HG03045 (cell line): ENCODE results near the gene BSDC1.
"Not testable (repeated sequence)": the region's sequence is repeated elsewhere in the genome, so short reads cannot be mapped to it uniquely, and the experiment has no call there.

Source experiments
- ATAC-seq: cut with Tn5 transposase; IDR thresholded peaks from one replicate; pipeline ENCODE4 v1.9.1; 2021; ENCODE audit warnings: mild to moderate bottlenecking, moderate library complexity; ENCODE audit not compliant: unreplicated experiment

The BSDC1 gene, protein sequence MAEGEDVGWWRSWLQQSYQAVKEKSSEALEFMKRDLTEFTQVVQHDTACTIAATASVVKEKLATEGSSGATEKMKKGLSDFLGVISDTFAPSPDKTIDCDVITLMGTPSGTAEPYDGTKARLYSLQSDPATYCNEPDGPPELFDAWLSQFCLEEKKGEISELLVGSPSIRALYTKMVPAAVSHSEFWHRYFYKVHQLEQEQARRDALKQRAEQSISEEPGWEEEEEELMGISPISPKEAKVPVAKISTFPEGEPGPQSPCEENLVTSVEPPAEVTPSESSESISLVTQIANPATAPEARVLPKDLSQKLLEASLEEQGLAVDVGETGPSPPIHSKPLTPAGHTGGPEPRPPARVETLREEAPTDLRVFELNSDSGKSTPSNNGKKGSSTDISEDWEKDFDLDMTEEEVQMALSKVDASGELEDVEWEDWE

DNA sequence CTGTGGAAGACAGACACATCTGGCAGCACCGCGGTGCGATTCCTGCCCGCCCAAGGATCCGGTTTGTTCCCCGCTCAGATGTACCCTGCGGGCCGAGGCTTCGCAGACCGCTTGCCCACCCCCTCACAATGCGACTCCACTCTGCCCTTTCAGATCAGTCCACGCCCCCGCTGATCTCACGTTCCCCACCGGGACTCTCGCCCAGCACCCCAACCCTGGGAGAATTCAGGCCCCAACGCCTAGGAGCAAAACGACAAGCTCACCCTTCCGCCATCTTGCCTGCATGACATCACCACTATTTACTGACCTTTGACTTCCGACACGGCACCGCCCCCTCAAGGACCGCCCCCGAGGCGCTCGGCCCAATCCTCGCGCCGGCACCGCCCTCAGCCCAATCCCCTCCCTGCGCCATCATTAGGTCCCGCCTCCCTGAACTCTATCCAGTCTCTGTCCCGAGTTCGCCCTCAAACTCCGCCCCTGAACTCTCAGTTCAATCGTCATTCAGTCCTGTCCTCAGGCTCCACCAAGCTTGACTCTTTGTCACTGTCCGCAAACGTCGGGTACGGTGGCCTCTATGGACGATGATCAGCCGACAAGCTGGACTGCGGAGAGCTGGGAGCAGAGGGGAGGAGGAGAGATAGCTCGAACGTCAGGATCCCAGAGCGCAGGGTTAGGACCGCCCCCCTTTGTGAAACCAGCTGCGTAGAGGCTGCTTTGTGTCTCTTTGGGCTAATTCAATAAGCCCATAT lies at the start of gene BSDC1:
Gene BSDC1 (minus strand): TSS at position 301 of the 749 bp plus-strand sequence. CDS start 27 bp downstream, at position 274.
- ATAC-seq, result peak; percentile 96

DNA sequence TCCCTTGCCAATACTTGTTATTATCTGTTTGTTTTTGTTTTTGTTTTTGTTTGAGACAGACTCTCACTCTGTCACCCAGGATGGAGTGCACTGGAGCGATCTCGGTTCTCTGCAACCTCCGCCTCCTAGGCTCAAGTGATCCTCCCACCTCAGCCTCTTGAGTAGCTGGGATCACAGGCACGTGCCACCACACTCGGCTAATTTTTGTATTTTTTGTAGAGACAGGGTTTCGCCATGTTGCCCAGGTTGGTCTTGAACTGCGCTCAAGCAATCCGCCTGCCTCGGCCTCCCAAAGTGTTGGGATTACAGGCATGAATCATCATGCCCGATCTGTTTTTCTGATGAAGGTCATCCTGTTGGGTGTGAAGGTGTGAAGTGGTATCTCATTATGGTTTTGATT lies 47.2 kb upstream of the BSDC1 start:
- not testable (repeated sequence) for ATAC-seq

DNA sequence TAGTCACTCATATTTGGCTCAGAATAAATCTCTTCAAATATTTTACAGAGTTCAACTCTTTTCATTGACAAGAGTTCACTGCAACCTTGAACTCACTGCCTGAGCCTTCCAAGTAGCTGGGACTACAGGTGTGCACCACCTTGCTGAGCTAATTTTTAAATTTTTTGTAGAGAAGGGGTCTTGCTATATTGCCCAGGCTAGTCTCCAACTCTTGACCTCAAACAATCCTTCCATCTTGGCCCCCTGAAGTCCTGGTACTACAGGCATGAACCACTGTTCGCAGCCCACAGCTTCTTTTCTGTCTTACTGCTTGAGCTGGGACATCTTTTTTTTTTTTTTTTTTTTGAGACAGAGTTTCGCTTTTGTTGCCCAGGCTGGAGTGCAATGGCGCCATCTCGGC lies 44.5 kb upstream of the BSDC1 start:
- ATAC-seq, result not testable (repeated sequence)

DNA sequence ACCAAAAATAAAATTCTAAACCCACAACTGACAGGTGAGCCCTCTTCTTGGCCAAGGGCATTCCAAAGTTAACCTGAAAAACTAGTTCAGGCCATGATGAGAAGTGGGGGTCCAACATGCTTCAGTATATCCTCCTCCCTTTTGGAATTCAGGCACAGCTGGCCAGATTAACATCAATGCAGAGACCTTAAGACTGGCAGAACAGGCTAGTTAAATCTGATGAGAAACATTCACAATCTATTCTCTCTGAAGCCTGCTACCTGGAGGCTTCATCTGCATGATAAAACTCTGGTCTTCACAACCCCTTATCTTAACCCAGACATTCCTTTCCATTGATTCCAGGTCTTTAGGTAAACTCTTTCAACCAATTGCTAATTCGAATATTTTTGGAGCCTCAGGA lies 43.9 kb upstream of the BSDC1 start:
- ATAC-seq, result no peak

DNA sequence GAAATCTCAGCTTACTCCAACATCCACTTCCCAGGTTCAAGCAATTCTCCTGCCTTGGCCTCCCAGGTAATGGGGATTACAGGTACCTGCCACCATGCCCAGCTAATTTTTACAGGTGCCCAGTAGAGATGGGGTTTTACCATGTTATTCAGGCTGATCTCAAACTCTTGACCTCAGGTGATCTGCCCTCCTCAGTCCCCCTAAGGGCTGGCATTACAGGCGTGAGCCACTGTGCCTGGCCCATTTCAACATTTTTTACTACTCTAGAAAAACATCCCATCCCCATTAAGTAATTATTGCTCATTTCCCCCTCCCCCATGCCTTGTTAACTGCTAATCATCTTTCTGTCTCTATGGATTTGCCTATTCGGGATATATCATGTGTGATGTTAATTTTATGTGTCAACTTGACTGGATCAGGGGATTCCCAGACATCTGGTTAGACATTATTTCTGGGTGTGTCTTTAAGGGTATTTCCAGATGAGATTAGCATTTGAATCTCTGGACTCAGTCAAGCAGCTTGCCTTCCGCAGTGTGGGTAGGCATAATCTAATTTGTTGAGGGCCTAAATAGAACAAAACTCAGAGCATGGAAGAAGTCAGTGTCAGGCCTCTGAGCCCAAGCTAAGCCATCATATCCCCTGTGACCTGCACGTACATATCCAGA lies 37.6 kb upstream of the BSDC1 start:
- no peak for ATAC-seq

DNA sequence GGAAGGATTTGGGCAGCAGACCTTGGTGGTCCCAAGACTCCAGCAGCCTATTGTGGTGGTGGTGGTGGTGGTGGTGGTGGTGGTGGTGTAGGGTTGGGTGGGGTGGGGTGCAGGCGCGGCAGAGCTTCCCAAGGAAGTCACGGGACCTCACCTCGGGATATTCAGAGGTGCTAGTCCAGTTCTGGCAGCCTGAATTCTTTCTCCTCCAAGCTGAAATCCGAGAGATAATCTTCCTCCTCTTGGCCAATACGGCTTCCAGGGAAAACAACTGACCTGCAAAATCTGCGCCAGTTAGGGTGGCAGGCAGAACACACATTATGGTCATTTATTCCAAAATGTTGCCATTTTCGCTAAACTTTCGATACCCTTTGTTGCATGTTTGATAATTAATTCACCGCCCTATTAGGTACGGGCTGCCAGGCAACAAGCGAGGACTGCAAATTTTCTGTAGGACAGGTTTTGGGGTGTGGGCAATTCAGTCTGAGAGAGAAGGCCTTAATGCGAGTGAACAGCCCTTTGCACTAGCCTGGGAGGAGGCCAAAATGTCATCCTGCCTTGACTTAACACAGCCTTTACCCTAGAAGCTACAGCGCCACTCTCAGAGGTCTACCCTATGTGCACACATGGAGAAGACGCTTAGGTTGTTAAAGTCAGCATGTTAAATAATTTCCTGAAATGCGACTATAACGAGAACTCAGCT lies 33.2 kb upstream of the BSDC1 start:
- no peak for ATAC-seq

DNA sequence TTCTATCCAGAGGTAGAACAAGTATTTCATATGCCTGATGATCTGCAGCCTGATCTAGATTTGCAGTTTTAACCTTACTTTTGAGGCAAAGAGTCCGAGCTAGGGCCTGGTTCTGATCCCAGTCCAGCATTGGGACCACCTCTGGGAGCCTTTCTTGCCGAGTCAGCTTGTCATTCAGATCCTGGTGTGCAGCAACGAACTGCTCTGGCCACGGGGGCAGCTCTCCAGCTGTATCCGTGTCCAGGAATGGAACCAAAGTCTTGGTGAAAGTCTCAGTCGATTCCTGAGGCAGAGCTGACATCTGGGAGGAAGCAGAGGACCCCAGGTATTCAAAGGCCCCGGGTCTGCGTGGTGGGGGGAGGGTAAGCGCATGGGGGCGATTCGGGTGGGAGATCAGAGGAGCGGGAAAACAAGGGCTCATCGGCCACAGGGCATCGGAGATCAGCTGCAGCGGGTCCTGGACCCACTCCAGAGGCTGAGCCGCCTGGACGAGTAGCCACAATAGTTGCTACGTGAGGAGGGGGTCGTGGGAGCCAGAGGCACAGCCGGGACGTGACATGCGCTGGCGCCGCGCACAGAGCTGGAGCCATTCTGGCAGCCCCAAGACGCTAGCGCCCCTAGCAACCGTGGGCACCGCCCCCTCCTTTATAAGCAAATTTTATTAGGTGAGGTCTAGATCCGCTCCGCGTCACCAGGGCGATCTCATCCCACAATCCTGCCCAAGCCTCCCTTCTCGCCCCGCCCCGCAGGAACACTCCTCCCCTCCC lies 32.4 kb upstream of the BSDC1 start:
- ATAC-seq, result no peak

DNA sequence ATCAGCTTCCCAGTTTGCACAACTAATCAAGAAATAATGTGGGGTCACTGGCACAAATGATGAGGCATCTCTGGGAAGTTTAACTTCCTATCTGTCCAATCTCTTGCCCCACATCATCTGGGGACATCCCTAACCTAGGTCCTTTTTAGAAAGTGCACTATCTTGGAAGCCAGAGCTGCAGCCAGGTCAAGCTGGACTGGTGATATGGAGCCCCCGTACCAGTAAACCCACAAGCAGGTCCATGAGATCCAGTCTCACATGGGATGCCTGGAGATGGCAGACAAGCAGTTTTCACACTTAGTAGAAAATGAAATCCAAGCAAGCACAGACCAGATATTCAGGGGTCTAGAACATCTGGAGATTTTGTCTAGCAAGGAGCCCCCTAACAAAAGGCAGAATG lies 27.5 kb upstream of the BSDC1 start:
- no peak for ATAC-seq

DNA sequence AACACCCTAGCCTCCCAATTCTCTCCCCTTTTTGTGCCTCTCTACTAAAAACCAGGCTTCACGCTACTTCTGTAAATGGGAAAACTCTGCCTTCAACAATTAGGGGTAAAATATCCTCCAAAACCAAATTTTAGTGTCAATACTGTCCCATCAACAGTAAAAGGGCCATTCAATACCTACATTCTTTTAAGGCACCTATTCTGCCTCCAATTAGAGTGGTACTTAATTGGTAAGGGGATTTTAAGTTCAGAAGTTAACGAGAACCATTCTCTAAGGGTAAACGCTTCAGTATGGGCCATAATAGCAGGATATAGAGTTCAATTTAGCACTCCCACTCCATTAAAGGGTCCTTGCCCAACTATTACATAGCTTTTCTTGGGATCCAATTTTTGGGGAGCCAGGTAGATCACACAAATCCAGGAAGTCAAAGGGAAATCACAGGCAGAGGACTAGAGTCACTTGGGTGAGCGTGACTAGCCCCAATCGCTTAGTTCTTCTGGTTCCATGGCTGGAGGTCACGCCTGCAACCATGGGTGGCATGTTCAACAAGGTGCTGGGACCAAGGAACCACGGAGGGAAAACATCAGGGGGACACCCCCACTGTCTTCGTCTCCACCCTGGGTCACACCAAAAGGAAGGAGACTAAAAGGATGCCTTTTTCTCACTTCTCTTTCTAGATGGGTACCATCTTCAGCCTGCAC lies 20.1 kb upstream of the BSDC1 start:
- no peak for ATAC-seq

DNA sequence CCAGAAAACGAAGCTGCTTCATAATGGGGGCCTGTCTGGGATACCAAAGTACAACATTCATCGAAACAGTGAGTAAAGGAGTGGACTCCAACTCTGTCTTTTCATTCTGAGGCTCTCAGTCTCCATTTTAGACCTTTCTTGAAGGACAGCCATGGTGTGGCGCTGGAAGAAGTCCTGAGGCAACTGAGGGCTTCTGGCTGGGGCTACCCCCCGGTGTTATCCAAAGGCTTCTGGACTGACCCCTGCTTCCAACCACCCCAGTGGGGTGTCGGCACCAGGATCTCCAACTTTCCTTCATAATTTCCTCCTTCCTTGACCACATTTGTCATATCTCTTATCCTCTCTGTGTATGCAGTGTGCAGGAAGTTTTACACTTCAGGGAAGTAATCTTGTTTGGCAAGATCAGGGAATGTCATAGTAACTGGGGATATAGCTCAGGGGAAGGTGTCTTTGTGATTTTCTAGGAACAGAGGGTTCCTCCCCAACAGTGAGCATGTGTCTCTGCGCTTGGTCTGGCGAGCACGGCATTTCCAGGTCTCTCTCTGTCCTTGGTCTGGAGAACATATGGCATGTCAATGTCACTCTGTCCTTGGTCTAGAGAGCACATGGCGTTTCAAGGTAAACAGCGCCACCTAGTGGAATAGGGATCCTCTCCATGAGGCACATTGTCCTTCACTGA lies 19.4 kb upstream of the BSDC1 start:
- no peak for ATAC-seq

DNA sequence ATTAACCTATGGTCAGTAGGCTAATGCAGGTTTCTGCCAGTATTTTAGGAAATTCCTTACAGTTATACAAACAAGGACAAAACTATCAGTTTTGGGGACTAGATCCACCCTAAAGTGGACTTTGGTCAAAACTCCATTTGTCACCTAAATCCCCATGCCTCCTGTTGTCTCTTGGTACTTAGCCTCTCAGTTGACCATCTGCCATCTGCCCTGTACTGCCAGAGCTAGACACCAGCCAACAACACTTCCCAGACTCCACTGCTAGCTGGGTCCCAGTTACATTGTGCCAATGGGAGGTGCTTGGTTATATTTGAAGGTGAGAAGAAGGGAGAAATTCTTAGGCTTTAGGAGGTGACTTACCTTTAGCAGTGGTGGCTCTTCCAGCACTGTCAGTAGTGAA lies 17.0 kb upstream of the BSDC1 start:
- ATAC-seq, result no peak

DNA sequence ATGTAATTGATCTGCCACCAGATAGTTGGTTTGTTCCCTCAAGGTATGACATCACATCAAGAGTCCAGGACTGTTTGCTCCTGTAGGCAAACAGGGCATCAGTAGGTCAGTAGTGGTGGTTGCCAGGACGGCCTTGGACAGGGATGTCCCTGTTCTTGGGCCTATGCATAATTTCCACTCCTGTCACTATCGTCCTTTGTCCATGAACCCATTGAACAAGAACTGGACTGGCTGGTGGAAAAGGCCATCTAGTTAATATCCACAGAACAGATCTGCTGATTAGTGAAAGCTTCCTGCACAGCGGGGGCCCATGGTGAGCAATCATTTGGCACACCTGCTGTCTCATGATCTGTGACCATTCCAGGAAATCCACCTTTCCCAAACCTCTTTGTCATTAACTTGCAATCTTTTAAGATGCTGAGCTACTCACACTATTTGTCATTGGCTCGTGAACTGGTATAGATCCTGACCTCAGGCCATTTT lies 12.4 kb upstream of the BSDC1 start:
- ATAC-seq, result no peak

DNA sequence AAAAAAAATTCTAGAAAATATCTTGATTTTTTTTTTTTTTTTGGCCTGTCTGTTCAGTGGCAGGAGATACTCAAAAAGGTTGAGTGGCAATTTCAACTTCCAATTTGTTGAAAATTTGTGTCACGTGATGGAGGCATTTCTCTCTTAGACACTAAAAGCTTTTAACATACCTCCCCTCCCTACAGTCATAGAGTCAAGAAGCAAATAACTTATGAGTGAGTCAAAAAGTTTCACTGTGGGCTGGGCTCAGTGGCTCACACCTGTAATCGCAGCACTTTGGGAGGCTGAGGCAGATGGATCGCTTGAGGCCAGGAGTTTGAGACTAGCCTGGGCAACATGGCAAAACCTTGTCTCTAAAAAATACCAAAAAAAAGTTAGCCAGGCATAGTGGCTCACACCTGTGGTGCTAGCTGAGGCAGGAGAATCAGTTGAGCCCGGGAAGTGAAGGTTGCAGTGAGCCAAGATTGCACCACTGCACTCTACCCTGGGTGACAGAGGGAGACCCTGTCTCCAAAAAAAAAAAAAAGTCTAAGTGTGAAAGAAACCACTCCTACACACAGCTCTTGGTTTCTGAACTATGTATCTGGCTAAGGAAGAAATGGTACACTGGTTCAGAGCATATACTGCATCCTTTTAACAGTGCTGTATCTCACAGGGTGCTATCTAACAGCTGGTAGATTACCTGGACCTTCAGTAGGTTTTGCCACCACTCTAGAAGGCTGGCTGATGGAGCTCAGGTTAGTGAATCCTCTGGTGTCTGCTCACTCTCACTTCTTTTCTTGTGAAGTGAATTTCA lies 11.6 kb upstream of the BSDC1 start:
- no peak for ATAC-seq

DNA sequence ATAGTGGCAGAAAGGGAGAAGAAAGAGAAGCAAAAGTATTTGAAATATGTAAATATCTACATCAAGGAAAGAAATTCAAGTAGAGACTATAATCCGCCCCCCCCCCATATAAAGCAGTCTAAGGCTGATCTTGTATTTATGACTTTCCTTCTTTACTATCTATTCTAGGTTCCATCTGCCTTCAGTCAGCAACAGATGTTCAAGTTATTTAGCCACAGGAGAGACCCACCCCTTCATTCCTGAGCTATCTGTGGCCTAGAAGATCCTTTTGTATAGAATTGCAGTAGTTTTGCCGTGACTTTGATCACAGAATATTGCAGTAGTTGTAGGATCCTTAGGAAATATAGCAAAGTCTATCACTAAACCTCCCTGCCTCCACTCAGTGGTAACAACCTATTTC lies 10.7 kb upstream of the BSDC1 start:
- no peak for ATAC-seq

DNA sequence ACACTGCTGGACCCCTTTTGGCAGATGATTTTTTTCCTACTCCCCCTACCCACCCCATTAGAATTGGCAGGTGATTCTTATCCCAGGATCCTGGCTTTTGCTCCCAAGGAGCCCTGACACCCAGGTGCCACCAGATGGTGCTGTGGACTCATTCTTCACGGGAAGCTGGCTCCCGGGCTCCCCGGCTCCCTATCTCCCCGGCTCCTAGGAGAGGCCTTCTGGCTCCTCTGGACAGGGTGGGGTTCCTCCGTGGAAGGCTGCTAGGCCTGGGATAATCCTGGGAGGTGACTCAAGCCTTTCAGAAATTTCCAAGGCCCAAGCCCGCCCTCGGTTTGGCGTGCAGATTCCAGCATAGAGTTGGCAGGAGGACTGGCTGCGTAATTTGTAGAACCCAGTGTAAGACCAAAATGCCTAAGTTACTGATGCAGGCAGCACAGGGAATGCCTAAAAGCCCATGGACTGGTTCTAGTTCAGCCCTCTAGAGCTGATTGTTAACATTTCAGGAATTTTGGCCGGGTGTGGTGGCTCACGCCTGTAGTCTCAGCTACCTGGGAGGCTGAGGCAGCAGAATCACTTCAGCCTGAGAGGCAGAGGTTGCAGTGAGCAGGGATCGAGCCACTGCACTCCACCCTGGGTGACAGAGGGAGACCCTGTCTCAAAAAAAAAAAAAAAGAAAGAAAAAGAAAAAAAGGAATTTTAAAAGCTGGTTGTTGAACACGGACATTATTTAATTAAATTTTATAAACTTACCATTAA lies 6.8 kb upstream of the BSDC1 start:
- no peak for ATAC-seq

DNA sequence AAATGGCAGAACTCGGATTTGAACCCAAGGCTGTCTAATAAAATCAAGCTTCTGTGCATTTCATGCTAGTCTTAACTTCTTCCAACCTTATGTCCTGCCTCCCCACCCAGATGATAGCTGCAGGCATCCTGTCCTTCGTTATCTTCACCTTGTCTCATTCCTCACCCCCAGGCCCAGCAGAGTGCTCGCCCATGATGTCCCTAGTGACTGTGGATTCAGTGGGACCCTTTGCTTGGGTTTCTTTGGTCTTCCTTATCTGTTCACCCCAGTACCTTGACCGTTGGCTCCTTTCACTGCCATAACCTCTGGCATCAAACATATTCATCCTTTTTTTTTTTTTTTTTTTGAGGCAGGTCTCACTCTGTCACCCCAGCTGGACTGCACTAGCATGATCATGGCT lies 5.6 kb upstream of the BSDC1 start:
- ATAC-seq, result no peak

DNA sequence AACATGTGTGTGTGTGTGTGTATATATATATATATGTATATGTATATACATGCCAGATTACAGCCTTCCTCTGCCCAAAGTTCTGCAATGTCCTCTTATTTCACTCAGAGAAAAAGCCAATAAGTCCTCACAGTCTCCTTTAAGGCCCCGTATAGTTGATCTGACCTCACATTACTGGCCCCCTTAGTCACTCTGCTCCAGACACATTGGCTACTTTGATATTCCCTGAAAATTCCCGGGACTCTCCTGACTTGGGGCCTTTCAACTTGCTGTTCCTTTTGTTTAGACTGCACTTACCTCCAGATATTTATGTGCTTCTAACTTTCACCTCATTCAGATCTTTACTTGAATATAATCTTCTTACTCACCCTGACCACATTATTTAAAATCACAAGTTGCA lies 4.2 kb upstream of the BSDC1 start:
- no peak for ATAC-seq

DNA sequence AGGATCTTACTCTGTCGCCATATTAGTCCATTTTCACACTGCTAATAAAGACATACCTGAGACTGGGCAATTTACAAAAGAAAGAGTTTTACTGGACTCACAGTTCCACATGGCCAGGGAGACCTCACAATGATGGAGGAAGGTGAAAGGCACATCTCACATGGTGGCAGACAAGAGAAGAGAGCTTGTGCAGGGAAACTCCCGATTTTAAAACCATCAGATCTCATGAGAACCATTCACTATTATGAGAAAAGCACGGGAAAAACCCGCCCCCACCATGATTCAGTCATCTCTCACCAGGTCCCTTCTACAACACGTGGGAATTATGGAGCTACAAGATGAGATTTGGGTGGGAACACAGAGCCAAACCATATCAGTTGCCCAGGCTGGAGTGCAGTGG lies 2.3 kb upstream of the BSDC1 start:
- not testable (repeated sequence) for ATAC-seq
